IPS-11a (cell line): ENCODE data around the gene RABGGTB.
"Not testable (repeated sequence)": the region's sequence is repeated elsewhere in the genome, so short reads cannot be mapped to it uniquely, and the experiment has no call there.

Experiments used
- H3K4me3 ChIP-seq: one replicate; pipeline ENCODE4 v1.5.1; 2013; ENCODE audit warnings: low read depth, low read length, control low read depth

The RABGGTB gene

GRCh38 chr1:75785983-75786853 is at the start of gene RABGGTB:
RABGGTB (plus strand) TSS chr1:75786256; CDS start chr1:75786272, 16 bp downstream.
- H3K4me3 ChIP-seq: peak within 1 kb of the TSS; percentile 84

GRCh38 chr1:75742047-75742625 is 43.9 kb upstream of the RABGGTB start:
- H3K4me3 ChIP-seq: no peak overlapping the region

GRCh38 chr1:75745276-75745675 is 40.8 kb upstream of the RABGGTB start:
- H3K4me3 ChIP-seq: no peak overlapping the region

- not testable (repeated sequence) for H3K4me3 ChIP-seq
Measured at GRCh38 chr1:75757210-75757609, 28.8 kb upstream of the RABGGTB start.

- not testable (repeated sequence) for H3K4me3 ChIP-seq
Measured at GRCh38 chr1:75758543-75758942, 27.5 kb upstream of the RABGGTB start.

- no peak overlapping the region for H3K4me3 ChIP-seq
Measured at GRCh38 chr1:75764057-75764655, 21.9 kb upstream of the RABGGTB start.

- no peak overlapping the region for H3K4me3 ChIP-seq
Measured at GRCh38 chr1:75765697-75766355, 20.2 kb upstream of the RABGGTB start.

- H3K4me3 ChIP-seq: no peak overlapping the region
Measured at GRCh38 chr1:75768016-75768415, 18.0 kb upstream of the RABGGTB start.

- H3K4me3 ChIP-seq: no peak overlapping the region
Measured at GRCh38 chr1:75770761-75771160, 15.3 kb upstream of the RABGGTB start.

GRCh38 chr1:75771978-75772377 is 14.1 kb upstream of the RABGGTB start:
- no peak overlapping the region for H3K4me3 ChIP-seq

GRCh38 chr1:75777812-75778211 is 8.2 kb upstream of the RABGGTB start:
- not testable (repeated sequence) for H3K4me3 ChIP-seq

- H3K4me3 ChIP-seq: not testable (repeated sequence)
Measured at GRCh38 chr1:75778694-75779093, 7.4 kb upstream of the RABGGTB start.

- H3K4me3 ChIP-seq: not testable (repeated sequence)
Measured at GRCh38 chr1:75780183-75780582, 5.9 kb upstream of the RABGGTB start.

- not testable (repeated sequence) for H3K4me3 ChIP-seq
Measured at GRCh38 chr1:75783920-75784319, 2.1 kb upstream of the RABGGTB start.

- peak overlapping the region; percentile 84 for H3K4me3 ChIP-seq
Measured at GRCh38 chr1:75785320-75785982, 605 bp upstream of the RABGGTB start.

GRCh38 chr1:75786901-75787493 is 941 bp downstream of the RABGGTB start:
- H3K4me3 ChIP-seq: peak overlapping the region; percentile 84

- H3K4me3 ChIP-seq: peak overlapping the region; percentile 84
Measured at GRCh38 chr1:75787524-75787923, 1.5 kb downstream of the RABGGTB start.

GRCh38 chr1:75789988-75790387 is 3.9 kb downstream of the RABGGTB start:
- H3K4me3 ChIP-seq: no peak overlapping the region

GRCh38 chr1:75791022-75791421 is 5.0 kb downstream of the RABGGTB start:
- H3K4me3 ChIP-seq: no peak overlapping the region

- H3K4me3 ChIP-seq: no peak overlapping the region
Measured at GRCh38 chr1:75792091-75792490, 6.0 kb downstream of the RABGGTB start.
